Cardiac muscle cell (in vitro differentiated cells and primary cell): ENCODE results near the gene PIGP. TPM values are rescaled to one million over a fixed set of nuclear protein-coding genes. Genes with fewer than 3 reads are reported as not detected.
A peak's percentile ranks its signal among the peaks of the same experiment; 100 is the strongest.

Experiments used
- DNase-seq, 2 donors: peaks; one replicate each; pipeline versions ENCODE4 v3.0.0 to v3.0.0-alpha.2; 2010 to 2017; ENCODE audit warnings: low read depth in 1 of 2, low spot score in 1 of 2
- H3K27ac ChIP-seq: fragments of 200-600 bp; sonication (generic); 2 replicates; pipeline ENCODE4 v1.5.1; 2016
- H3K27me3 ChIP-seq: fragments of 200-600 bp; sonication (generic); 2 replicates; pipeline ENCODE4 v1.6.0; 2016; ENCODE audit warnings: control low read depth
- H3K36me3 ChIP-seq: fragments of 200-600 bp; sonication (generic); 2 replicates; pipeline ENCODE4 v1.5.1; 2016; ENCODE audit warnings: control low read depth
- H3K4me1 ChIP-seq: fragments of 200-600 bp; sonication (generic); 2 replicates; pipeline ENCODE4 v1.8.1; 2017; ENCODE audit warnings: low read depth, mild to moderate bottlenecking, mixed run types
- H3K4me3 ChIP-seq: fragments of 200-600 bp; sonication (generic); 2 replicates; pipeline ENCODE4 v1.5.1; 2016; ENCODE audit warnings: mild to moderate bottlenecking
- H3K9me3 ChIP-seq: fragments of 200-600 bp; sonication (generic); 2 replicates; pipeline ENCODE4 v1.5.1; 2017; ENCODE audit warnings: low read depth, mild to moderate bottlenecking, control low read depth
- CTCF ChIP-seq: IDR thresholded peaks from 2 replicates; pipeline ENCODE4 v1.5.1; 2012; ENCODE audit warnings: low read depth, mild to moderate bottlenecking, low read length
- polyA plus RNA-seq: library from polyadenylated mRNA; unstranded; fragments of >200 nt; fragmentation: Nextera tagmentation; extraction: Ambion mirVana; gene quantifications from 2 replicates; pipeline ENCODE4 v1.2.1, GENCODE V29; 2016
- total RNA-seq: library from RNA; depleted of rRNA; stranded (reverse); fragments of >200 nt; gene quantifications from 2 replicates; pipeline ENCODE4 v1.2.3, GENCODE V29; 2016

PIGP gene
- total and polyA plus RNA-seq, 2 experiments from 2014 or later, result 13.8 to 91.5 TPM

GRCh38 chr21:37082375-37082774 lies 9.5 kb upstream of the PIGP start:
- no peak for DNase-seq
- Histone ChIP-seq H3K4me3 (no peak overlapping the region), H3K27me3 (no peaks in the 10 kb centered on the region), H3K27ac (no peak overlapping the region), H3K9me3 (no peaks in the 10 kb centered on the region), H3K36me3 (no peaks in the 10 kb centered on the region), H3K4me1 (no peaks in the 10 kb centered on the region)
- TF ChIP-seq CTCF, result no peak

GRCh38 chr21:37079211-37079824 lies 6.4 kb upstream of the PIGP start:
- H3K4me1 ChIP-seq, result no peaks in the 10 kb centered on the region
- no peak overlapping the region for H3K27ac ChIP-seq
- no peaks in the 10 kb centered on the region for H3K27me3 ChIP-seq
- H3K9me3 ChIP-seq, result no peaks in the 10 kb centered on the region
- H3K36me3 ChIP-seq, result no peaks in the 10 kb centered on the region
- no peak overlapping the region for H3K4me3 ChIP-seq
- TF ChIP-seq CTCF, result peak; percentile 22
- DNase-seq, result no peak

DNA sequence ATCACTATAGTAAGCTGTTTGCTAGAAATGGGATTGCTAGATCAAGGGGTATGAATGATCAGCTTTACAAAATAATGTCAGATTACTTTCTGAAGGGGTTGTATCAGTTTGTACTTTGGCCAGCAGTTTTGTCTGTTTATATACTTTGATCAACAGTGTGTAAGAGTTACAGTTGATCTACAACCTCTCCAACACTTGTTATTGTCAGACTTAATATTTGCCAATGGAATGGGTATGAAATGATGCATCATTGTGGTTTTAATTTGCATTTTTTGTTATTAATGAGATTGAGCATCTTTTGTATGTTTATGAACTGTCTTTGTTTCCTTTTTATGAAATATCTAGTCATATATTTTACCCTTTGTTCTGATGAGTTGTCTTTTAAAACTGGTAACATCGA lies 4.5 kb upstream of the PIGP start:
- Histone ChIP-seq H3K27ac (no peak overlapping the region), H3K36me3 (no peaks in the 10 kb centered on the region), H3K9me3 (no peaks in the 10 kb centered on the region), H3K4me3 (no peak overlapping the region), H3K4me1 (no peaks in the 10 kb centered on the region), H3K27me3 (no peaks in the 10 kb centered on the region)
- DNase-seq, result no peak
- TF ChIP-seq CTCF, result no peak

- peaks cover 6% of the 10 kb centered on the region for H3K4me1 ChIP-seq
- TF ChIP-seq CTCF, result no peak
Observed at GRCh38 chr21:37076087-37076850, 3.4 kb upstream of the PIGP start.

DNA sequence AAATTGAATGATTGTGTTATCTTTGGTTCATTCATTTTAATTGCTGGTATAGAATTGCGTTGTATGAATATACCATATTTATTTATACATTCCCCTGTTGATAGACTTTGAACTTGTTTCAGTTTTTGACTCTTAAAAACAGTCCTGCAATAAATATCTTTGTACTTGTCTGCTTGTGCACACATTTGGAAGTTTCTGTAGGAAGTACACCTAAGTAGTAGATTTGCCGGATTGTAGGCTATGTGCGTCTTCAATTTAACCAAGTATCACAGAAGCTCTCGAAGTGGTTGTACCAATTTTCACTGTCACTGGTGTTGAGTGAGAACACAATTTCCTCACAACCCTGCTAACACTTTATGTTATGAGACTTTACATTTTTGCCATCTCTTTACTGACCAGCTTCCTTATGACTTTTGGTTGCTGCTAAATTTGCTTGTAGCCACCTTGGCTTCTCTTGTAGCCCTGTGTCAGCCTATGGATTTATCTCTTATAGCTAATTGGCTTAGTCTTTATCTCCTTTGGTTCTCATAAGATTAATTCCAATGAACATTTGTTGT lies 2.4 kb upstream of the PIGP start:
- H3K9me3 ChIP-seq, result no peaks in the 10 kb centered on the region
- DNase-seq, result no peak
- no peaks in the 10 kb centered on the region for H3K36me3 ChIP-seq
- H3K4me3 ChIP-seq, result no peak overlapping the region
- no peak for TF ChIP-seq CTCF
- H3K27me3 ChIP-seq, result no peaks in the 10 kb centered on the region
- H3K27ac ChIP-seq, result no peak overlapping the region
- H3K4me1 ChIP-seq, result peaks cover 8% of the 10 kb centered on the region

More at GRCh38 chr21:37076087-37076850, 3.4 kb upstream of the PIGP start:
- no peaks in the 10 kb centered on the region for H3K9me3 ChIP-seq
- H3K27me3 ChIP-seq, result no peaks in the 10 kb centered on the region
- no peak for DNase-seq
- no peak overlapping the region for H3K4me3 ChIP-seq
- no peaks in the 10 kb centered on the region for H3K36me3 ChIP-seq
- no peak overlapping the region for H3K27ac ChIP-seq
